ENCODE measurements around the gene SGO2.
"Not testable (repeated sequence)": the region's sequence is repeated elsewhere in the genome, so short reads cannot be mapped to it uniquely, and the experiment has no call there.

SGO2 gene

GRCh38 chr2:200624026-200624425, 98.0 kb downstream of the SGO2 start:
- DNase-seq: no peak

GRCh38 chr2:200624658-200625057, 98.7 kb downstream of the SGO2 start:
- no peak for DNase-seq

GRCh38 chr2:200625282-200625681, 99.3 kb downstream of the SGO2 start:
- DNase-seq: no peak

GRCh38 chr2:200625958-200626363, 100.0 kb downstream of the SGO2 start:
- DNase-seq: no peak

GRCh38 chr2:200627110-200627770, 101.2 kb downstream of the SGO2 start:
- DNase-seq: no peak

- not testable (repeated sequence) for DNase-seq
These were observed 102.5 kb downstream of the SGO2 start for GRCh38 chr2:200628461-200628860.

GRCh38 chr2:200631287-200631686, 105.3 kb downstream of the SGO2 start:
- DNase-seq: no peak

Measured in NCI-H2029 treated with DMSO at 0.1 percent for 48 hours (cell line).